ENCODE measurements around the gene PIWIL1. TPM values are rescaled to one million over a fixed set of nuclear protein-coding genes. Genes with fewer than 3 reads are reported as not detected.

PIWIL1 gene
- total RNA-seq, 4 donors from 2014 or later = 0.62 TPM; not detected in 3

DNA sequence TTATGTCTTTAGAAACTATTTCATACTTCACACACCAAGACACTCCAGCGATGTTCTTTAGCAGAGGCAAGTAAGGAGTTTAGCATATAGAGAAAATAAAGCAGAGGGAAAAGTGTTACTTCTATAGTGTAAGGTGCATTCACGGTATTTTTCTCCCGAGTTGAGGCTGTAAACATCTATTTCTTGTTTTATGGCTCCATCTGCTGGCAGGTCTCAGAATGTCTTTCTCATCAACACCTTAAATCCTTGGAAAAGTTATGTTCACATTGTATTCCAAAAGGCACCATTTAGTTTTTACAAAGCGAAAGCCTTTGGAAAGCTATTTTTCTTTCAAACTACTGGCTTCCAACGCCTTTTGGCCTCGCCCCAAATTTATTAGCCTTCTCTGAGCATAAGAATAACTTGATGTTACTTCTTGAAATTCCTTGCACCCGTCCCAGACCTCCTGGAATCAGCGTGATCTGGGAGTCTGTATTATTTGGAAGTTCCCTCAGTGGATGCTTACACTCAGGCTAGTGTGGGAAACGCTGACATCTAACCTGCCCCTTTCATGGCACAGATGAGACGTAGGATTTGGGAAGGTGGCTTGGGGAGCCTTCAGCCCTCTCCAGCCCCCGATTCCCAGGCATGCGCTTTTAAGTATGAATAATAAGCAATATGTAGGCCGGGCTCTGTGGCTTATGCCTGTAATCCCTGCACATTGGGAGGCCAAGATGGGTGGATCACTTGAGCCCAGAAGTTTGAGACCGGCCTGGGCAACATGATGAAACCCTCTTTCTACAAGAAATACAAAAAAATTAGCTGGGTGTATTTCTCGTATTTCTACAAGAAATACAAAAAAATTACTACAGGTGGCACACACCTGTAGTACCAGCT, 1.9 kb upstream of the PIWIL1 start:
- H3K27me3 ChIP-seq = peaks cover 0 to 10% of the 10 kb centered on the region in 2 donors
- H3K4me3 ChIP-seq = no peak overlapping the region
- H3K36me3 ChIP-seq = no peaks in the 10 kb centered on the region
- peaks cover 0 to 7% of the 10 kb centered on the region in 2 donors for H3K4me1 ChIP-seq
- H3K9me3 ChIP-seq = no peaks in the 10 kb centered on the region
- no peak overlapping the region for H3K27ac ChIP-seq
- no peak for TF ChIP-seq POLR2A (IDR thresholded peaks at IDR 0.05)
- TF ChIP-seq, protein P1, sequence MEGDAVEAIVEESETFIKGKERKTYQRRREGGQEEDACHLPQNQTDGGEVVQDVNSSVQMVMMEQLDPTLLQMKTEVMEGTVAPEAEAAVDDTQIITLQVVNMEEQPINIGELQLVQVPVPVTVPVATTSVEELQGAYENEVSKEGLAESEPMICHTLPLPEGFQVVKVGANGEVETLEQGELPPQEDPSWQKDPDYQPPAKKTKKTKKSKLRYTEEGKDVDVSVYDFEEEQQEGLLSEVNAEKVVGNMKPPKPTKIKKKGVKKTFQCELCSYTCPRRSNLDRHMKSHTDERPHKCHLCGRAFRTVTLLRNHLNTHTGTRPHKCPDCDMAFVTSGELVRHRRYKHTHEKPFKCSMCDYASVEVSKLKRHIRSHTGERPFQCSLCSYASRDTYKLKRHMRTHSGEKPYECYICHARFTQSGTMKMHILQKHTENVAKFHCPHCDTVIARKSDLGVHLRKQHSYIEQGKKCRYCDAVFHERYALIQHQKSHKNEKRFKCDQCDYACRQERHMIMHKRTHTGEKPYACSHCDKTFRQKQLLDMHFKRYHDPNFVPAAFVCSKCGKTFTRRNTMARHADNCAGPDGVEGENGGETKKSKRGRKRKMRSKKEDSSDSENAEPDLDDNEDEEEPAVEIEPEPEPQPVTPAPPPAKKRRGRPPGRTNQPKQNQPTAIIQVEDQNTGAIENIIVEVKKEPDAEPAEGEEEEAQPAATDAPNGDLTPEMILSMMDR (IDR thresholded peaks at IDR 0.05) = peak; percentile 45 to 85 (median 73)
- DNase-seq = peak in 1 of 2 donors; percentile 26
- intact Hi-C loops (cut with DNase I; ENCODE audit: low total_unique reads) = loop anchor here (10.0 kb wide), 1 partner anchor 291 kb away; no protein-coding TSS in a partner anchor

- intact Hi-C loops (cut with DNase I; ENCODE audit: low total_unique reads) = loop anchor here (10.0 kb wide), 1 partner anchor 292 kb away; no protein-coding TSS in a partner anchor
- no peak for DNase-seq
These were observed 782 bp upstream of the PIWIL1 start for GRCh38 chr12:130336723-130337487.

DNA sequence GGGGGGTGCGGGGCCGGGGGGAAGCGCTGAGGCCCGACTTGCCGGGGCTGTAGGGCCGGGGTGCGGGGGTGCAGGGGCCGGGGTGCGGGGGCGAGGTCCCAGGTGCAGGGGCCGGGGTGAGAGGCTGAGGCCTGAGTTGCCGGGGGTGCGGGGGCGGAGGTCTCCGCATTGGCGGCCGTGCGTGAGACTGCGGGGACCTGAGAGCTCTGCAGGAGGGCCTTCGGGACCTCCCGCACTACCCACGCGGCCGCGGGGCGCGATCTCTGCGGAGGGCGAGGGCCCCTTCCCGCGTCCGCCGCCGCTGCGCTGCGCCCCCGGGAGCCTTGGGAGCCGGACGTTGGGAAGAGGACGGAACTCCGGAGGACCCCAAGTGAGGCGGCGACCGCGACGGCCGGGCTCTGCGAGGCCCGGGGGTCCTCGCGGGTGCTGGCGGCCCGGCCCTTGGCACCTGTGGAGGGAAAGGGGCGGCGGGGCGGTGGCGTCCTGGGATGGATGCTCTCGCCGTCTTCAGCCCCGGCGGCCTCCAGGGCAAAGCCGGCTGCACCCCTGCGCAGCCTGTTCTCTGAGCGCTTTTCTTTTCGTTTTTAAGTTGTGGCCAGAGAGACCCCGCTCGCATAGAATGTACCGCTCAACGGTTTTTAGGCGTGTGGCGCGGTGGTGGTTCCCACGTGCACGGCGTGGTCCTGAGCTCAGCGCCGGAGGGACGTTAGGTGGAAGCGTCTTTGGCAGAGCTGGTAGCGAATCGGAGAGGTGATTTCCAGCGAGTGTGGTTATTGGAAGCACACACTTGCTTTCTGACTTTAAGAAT, 1.3 kb downstream of the PIWIL1 start:
- Histone ChIP-seq H3K27me3 (peaks cover 0 to 10% of the 10 kb centered on the region in 2 donors), H3K4me1 (peaks cover 0 to 7% of the 10 kb centered on the region in 2 donors), H3K9me3 (no peaks in the 10 kb centered on the region), H3K27ac (no peak overlapping the region), H3K4me3 (no peak overlapping the region), H3K36me3 (no peaks in the 10 kb centered on the region)
- DNase-seq = no peak
- TF ChIP-seq, protein P1 (IDR thresholded peaks at IDR 0.05) = no peak
- no peak for TF ChIP-seq POLR2A (IDR thresholded peaks at IDR 0.05)
- intact Hi-C loops (cut with DNase I; ENCODE audit: low total_unique reads) = loop anchor here (10.0 kb wide), 1 partner anchor 294 kb away; no protein-coding TSS in a partner anchor

More at GRCh38 chr12:130336723-130337487, 782 bp upstream of the PIWIL1 start:
- H3K9me3 ChIP-seq = no peaks in the 10 kb centered on the region
- H3K4me1 ChIP-seq = peaks cover 0 to 7% of the 10 kb centered on the region in 2 donors
- H3K4me3 ChIP-seq = no peak overlapping the region
- no peaks in the 10 kb centered on the region for H3K36me3 ChIP-seq
- H3K27ac ChIP-seq = no peak overlapping the region
- peaks cover 0 to 10% of the 10 kb centered on the region in 2 donors for H3K27me3 ChIP-seq
- TF ChIP-seq POLR2A (IDR thresholded peaks at IDR 0.05) = no peak
- TF ChIP-seq, protein P1 (IDR thresholded peaks at IDR 0.05) = no peak

- H3K27me3 ChIP-seq = peaks cover 0 to 10% of the 10 kb centered on the region in 2 donors
- H3K36me3 ChIP-seq = no peaks in the 10 kb centered on the region
- no peaks in the 10 kb centered on the region for H3K9me3 ChIP-seq
- H3K27ac ChIP-seq = no peak overlapping the region
- no peak for DNase-seq
- intact Hi-C loops (cut with DNase I; ENCODE audit: low total_unique reads) = loop anchor here (10.0 kb wide), 1 partner anchor 295 kb away; no protein-coding TSS in a partner anchor
- TF ChIP-seq, protein P1 (IDR thresholded peaks at IDR 0.05) = no peak
- no peak for TF ChIP-seq POLR2A (IDR thresholded peaks at IDR 0.05)
- H3K4me3 ChIP-seq = no peak overlapping the region
- peaks cover 0 to 7% of the 10 kb centered on the region in 2 donors for H3K4me1 ChIP-seq
These were observed 2.3 kb downstream of the PIWIL1 start for GRCh38 chr12:130339951-130340350.
